Neural cell (in vitro differentiated cells): ENCODE measurements around the gene ETFB. TPM values are rescaled to one million over a fixed set of nuclear protein-coding genes. Genes with fewer than 3 reads are reported as not detected.

Experiments used
- H2AFZ ChIP-seq: fragments of 200-600, 300-800 bp; sonication (generic), shearing (Covaris generic); 2 replicates; pipeline ENCODE4 v1.6.0; 2014; ENCODE audit warnings: low read depth, mild to moderate bottlenecking, antibody characterized with exemption, low read length, moderate library complexity
- H3F3A ChIP-seq: fragments of 200-600 bp; shearing (Covaris generic); 2 replicates; pipeline ENCODE4 v1.6.1; 2016; ENCODE audit warnings: mild to moderate bottlenecking, moderate library complexity, mixed read lengths, antibody characterized with exemption, low read length; ENCODE audit not compliant: insufficient read depth, poor library complexity, severe bottlenecking
- H3K27ac ChIP-seq: fragments of 200-600, 300-800 bp; sonication (generic), shearing (Covaris generic); 2 replicates; pipeline ENCODE4 v1.5.1; 2014; ENCODE audit warnings: mild to moderate bottlenecking, low read length, moderate library complexity
- H3K27me3 ChIP-seq: fragments of 300-800, 200-600 bp; sonication (generic), shearing (Covaris generic); 2 replicates; pipeline ENCODE4 v1.6.0; 2014; ENCODE audit warnings: mild to moderate bottlenecking, low read depth, low read length, moderate library complexity; ENCODE audit not compliant: insufficient read depth
- H3K36me3 ChIP-seq: fragments of 300-800, 200-600 bp; sonication (generic), shearing (Covaris generic); 2 replicates; pipeline ENCODE4 v1.5.1; 2014; ENCODE audit warnings: mild to moderate bottlenecking, antibody characterized with exemption, low read length, moderate library complexity; ENCODE audit not compliant: insufficient read depth
- H3K4me2 ChIP-seq: fragments of 300-800, 200-600 bp; sonication (generic), shearing (Covaris generic); 2 replicates; pipeline ENCODE4 v1.6.0; 2014; ENCODE audit warnings: mild to moderate bottlenecking, low read length
- H3K4me3 ChIP-seq: fragments of 300-800, 200-600 bp; sonication (generic), shearing (Covaris generic); 2 replicates; pipeline ENCODE4 v1.5.1; 2014; ENCODE audit warnings: mild to moderate bottlenecking, low read length, moderate library complexity
- H3K79me2 ChIP-seq: fragments of 200-600 bp; shearing (Covaris generic); replicated peaks from 2 replicates; pipeline ENCODE4 v1.6.0; 2014; ENCODE audit warnings: mild to moderate bottlenecking, low read length, moderate library complexity; ENCODE audit not compliant: insufficient read depth
- H3K9ac ChIP-seq: fragments of 300-800, 200-600 bp; sonication (generic), shearing (Covaris generic); 2 replicates; pipeline ENCODE4 v1.6.1; 2016; ENCODE audit warnings: mild to moderate bottlenecking, low read length, mixed read lengths
- H3K9me2 ChIP-seq: fragments of 200-600 bp; shearing (Covaris generic); 2 replicates; pipeline ENCODE4 v1.6.1; 2016; ENCODE audit warnings: mild to moderate bottlenecking, low read length, mixed read lengths; ENCODE audit not compliant: insufficient read depth
- H3K9me3 ChIP-seq: fragments of 200-600, 300-800 bp; sonication (generic), shearing (Covaris generic); 2 replicates; pipeline ENCODE4 v1.6.1; 2016; ENCODE audit warnings: mild to moderate bottlenecking, mixed run types, low read length, moderate library complexity, mixed read lengths
- H4K20me1 ChIP-seq: fragments of 200-600 bp; shearing (Covaris generic); 2 replicates; pipeline ENCODE4 v1.6.1; 2016; ENCODE audit warnings: mild to moderate bottlenecking, mixed run types; ENCODE audit not compliant: insufficient read depth
- CTCF ChIP-seq: fragments of 450-650 bp; IDR thresholded peaks from 2 replicates; pipeline ENCODE4 v1.5.1; 2014; ENCODE audit warnings: antibody characterized with exemption, mild to moderate bottlenecking, moderate library complexity; ENCODE audit not compliant: poor library complexity, severe bottlenecking
- EP300 ChIP-seq: fragments of 450-650 bp; conservative IDR thresholded peaks from 2 replicates; pipeline ENCODE4 v1.6.1; 2014; ENCODE audit warnings: antibody characterized with exemption, mild to moderate bottlenecking, moderate library complexity; ENCODE audit not compliant: poor library complexity, severe bottlenecking
- EZH2 ChIP-seq: fragments of 200-600, 300-800 bp; shearing (Covaris generic), sonication (generic); IDR thresholded peaks from 2 replicates; pipeline ENCODE4 v1.6.1; 2014; ENCODE audit warnings: antibody characterized with exemption, low read length, borderline replicate concordance, mild to moderate bottlenecking; ENCODE audit not compliant: insufficient read depth, poor library complexity, severe bottlenecking
- MXI1 ChIP-seq: fragments of 450-650 bp; conservative IDR thresholded peaks from 2 replicates; pipeline ENCODE4 v1.6.1; 2014; ENCODE audit warnings: antibody characterized with exemption, mild to moderate bottlenecking; ENCODE audit not compliant: poor library complexity, severe bottlenecking
- POLR2AphosphoS5 ChIP-seq: IDR thresholded peaks from 2 replicates; pipeline ENCODE4 v1.6.1; 2012
- RAD21 ChIP-seq: fragments of 450-650 bp; conservative IDR thresholded peaks from 2 replicates; pipeline ENCODE4 v1.6.1; 2014; ENCODE audit warnings: antibody characterized with exemption, mild to moderate bottlenecking, moderate library complexity
- REST ChIP-seq: IDR thresholded peaks from 2 replicates; pipeline ENCODE4 v1.6.1; 2012; ENCODE audit warnings: borderline replicate concordance
- SMC3 ChIP-seq: fragments of 450-650 bp; conservative IDR thresholded peaks from 2 replicates; pipeline ENCODE4 v1.6.1; 2014; ENCODE audit warnings: antibody characterized with exemption, mild to moderate bottlenecking, moderate library complexity; ENCODE audit not compliant: poor library complexity
- TAF1 ChIP-seq: IDR thresholded peaks from 2 replicates; pipeline ENCODE4 v1.6.1; 2012; ENCODE audit warnings: low read depth
- polyA plus RNA-seq: library from polyadenylated mRNA; depleted of rRNA; stranded (reverse); fragments of >200 nt; gene quantifications from 2 replicates; pipeline ENCODE4 v1.2.3, GENCODE V29; 2014

ETFB gene
- polyA plus RNA-seq, 1 donor from 2014 or later = 383 TPM

GRCh38 chr19:51323481-51324166 lies 42.6 kb downstream of the ETFB start:
- Histone ChIP-seq H3K36me3 (peaks cover 7% of the 10 kb centered on the region), H3K9ac (no peak overlapping the region), H3F3A (no peaks in the 10 kb centered on the region), H3K9me2 (no peaks in the 10 kb centered on the region), H3K9me3 (no peaks in the 10 kb centered on the region), H3K4me3 (no peak overlapping the region), H3K27ac (no peak overlapping the region), H3K4me2 (no peak overlapping the region), H2AFZ (no peak overlapping the region), H4K20me1 (no peaks in the 10 kb centered on the region), H3K27me3 (no peaks in the 10 kb centered on the region), H3K79me2 (no peaks in the 10 kb centered on the region)
- TF ChIP-seq EZH2 (no peak), EP300 (no peak), REST (no peak), MXI1 (no peak), TAF1 (no peak), POLR2AphosphoS5 (no peak)

GRCh38 chr19:51321799-51322198 lies 44.4 kb downstream of the ETFB start:
- Histone ChIP-seq H2AFZ (no peak overlapping the region), H3K4me2 (no peak overlapping the region), H3K9ac (no peak overlapping the region), H3K27ac (no peak overlapping the region), H3K9me2 (no peaks in the 10 kb centered on the region), H3K36me3 (peaks cover 7% of the 10 kb centered on the region), H4K20me1 (no peaks in the 10 kb centered on the region), H3K4me3 (no peak overlapping the region), H3K79me2 (no peaks in the 10 kb centered on the region), H3F3A (no peaks in the 10 kb centered on the region), H3K9me3 (no peaks in the 10 kb centered on the region), H3K27me3 (no peaks in the 10 kb centered on the region)
- TF ChIP-seq REST (no peak), POLR2AphosphoS5 (no peak), CTCF (no peak), EZH2 (no peak), TAF1 (no peak), SMC3 (no peak), EP300 (no peak), RAD21 (no peak), MXI1 (no peak)
